Vagina (tissue), 2 donors: Measurements from ENCODE around the gene H6PD.

Experiments
- CTCF ChIP-seq, 3 experiments: fragments of 450-650 bp in 2 of 3; fragments of 200-600 bp in 1 of 3; sonication (generic) in 1 of 3; IDR thresholded peaks; one replicate each; pipeline ENCODE4 v1.5.1; 2017 to 2019; ENCODE audit warnings: antibody characterized with exemption in 3 of 3, mild to moderate bottlenecking in 2 of 3, moderate library complexity in 2 of 3
- POLR2A ChIP-seq, 2 donors: fragments of 450-650 bp; IDR thresholded peaks; one replicate each; pipeline ENCODE4 v1.6.1; 2017; ENCODE audit warnings: antibody characterized with exemption in 2 of 2, mild to moderate bottlenecking in 2 of 2, moderate library complexity in 2 of 2

DNA sequence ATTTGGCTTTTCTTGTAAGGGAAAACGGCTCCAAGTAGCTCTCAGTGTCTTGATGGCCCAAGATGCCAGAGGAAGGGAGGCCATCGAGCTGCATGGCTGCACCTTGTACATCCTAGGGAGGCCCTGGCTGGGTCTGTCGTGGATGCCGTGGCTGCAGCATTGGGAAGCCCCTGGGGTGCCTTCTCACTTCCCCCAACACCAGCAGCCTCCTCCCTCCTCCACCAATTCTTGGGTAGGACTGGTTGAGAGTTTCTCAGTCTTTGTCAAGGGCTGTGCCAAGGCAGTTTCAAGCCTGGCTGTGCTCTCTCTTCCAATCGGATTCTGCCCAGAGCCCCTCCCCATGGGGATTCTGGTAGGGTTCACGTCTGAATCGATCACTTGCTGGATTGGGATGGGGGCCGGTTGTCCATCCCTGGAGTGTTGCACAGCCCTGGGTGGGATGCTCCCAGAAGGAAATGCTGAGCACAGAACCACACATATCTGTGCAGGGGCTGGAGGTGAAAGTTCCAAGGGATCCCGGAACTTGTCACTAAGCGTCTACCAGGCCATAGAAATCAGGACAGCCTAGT is 44.1 kb downstream of the H6PD start:
- TF ChIP-seq CTCF (IDR thresholded peaks at IDR 0.05) (no peak), POLR2A (IDR thresholded peaks at IDR 0.05) (no peak)
